Embryonic facial prominence (tissue), 1 donor: Measurements from ENCODE around the gene UBL3.

ENCODE experiments used
- DNase-seq: peaks from one replicate; pipeline ENCODE4 v3.0.0-alpha.2; 2016; ENCODE audit errors: extremely low spot score

Gene UBL3

GRCh38 chr13:29758531-29759114 is 91.8 kb downstream of the UBL3 start:
- no peak for DNase-seq

GRCh38 chr13:29756506-29756905 is 93.9 kb downstream of the UBL3 start:
- DNase-seq: no peak

- no peak for DNase-seq
Measured at GRCh38 chr13:29754473-29754806, 96.0 kb downstream of the UBL3 start.

GRCh38 chr13:29753618-29754472 is 96.6 kb downstream of the UBL3 start:
- no peak for DNase-seq

- no peak for DNase-seq
Measured at GRCh38 chr13:29752175-29752574, 98.2 kb downstream of the UBL3 start.

GRCh38 chr13:29750183-29750530 is 100.3 kb downstream of the UBL3 start:
- DNase-seq: no peak

- no peak for DNase-seq
Measured at GRCh38 chr13:29749401-29750182, 100.8 kb downstream of the UBL3 start.

- DNase-seq: no peak
Measured at GRCh38 chr13:29748097-29748496, 102.3 kb downstream of the UBL3 start.

GRCh38 chr13:29746148-29746677 is 104.2 kb downstream of the UBL3 start:
- no peak for DNase-seq

- no peak for DNase-seq
Measured at GRCh38 chr13:29745704-29746103, 104.7 kb downstream of the UBL3 start.

GRCh38 chr13:29743201-29743786 is 107.1 kb downstream of the UBL3 start:
- DNase-seq: no peak

GRCh38 chr13:29740961-29741360 is 109.5 kb downstream of the UBL3 start:
- no peak for DNase-seq

- DNase-seq: no peak
Measured at GRCh38 chr13:29737061-29737460, 113.4 kb downstream of the UBL3 start.

- DNase-seq: no peak
Measured at GRCh38 chr13:29733147-29733611, 117.2 kb downstream of the UBL3 start.

GRCh38 chr13:29730253-29730652 is 120.2 kb downstream of the UBL3 start:
- DNase-seq: no peak

GRCh38 chr13:29722415-29722814 is 128.0 kb downstream of the UBL3 start:
- DNase-seq: no peak

GRCh38 chr13:29721766-29722165 is 128.7 kb downstream of the UBL3 start:
- DNase-seq: no peak

GRCh38 chr13:29718694-29719093 is 131.7 kb downstream of the UBL3 start:
- DNase-seq: no peak

GRCh38 chr13:29716493-29716892 is 133.9 kb downstream of the UBL3 start:
- DNase-seq: no peak
